ENCODE measurements around the gene PEF1. TPM values are rescaled to one million over a fixed set of nuclear protein-coding genes. Genes with fewer than 3 reads are reported as not detected.

PEF1 gene
- total and polyA plus RNA-seq, 2 experiments from 2014 or later, result 22.3 to 68.5 TPM

DNA sequence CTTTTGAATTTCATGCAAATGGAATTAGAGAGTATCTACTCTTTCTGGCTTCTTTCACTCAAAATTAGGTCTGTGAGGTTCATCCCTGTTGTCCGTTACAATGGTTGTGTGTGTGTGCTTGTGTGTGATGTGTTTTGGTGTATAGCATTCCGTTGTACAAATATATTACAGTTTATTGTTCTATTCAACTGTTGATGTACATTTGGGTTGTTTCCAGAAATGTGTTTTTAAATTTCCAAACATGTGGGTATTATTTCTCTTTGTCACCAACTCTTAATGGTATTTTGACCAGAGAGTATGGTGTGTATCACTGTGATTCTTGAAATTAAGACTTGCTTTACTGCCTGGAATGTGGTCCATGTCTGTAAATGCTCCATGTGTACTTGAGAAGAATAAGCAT, 44.0 kb downstream of the PEF1 start:
- Histone ChIP-seq H3K4me2 (no peak overlapping the region), H3K9me2 (ENCODE audit: insufficient read depth) (no peaks in the 10 kb centered on the region), H3K4me1 (ENCODE audit: insufficient read depth) (no peaks in the 10 kb centered on the region), H3K4me3 (no peak overlapping the region), H3F3A (replicated peaks; ENCODE audit: low read depth) (no peaks in the 10 kb centered on the region), H2AFZ (no peak overlapping the region), H3K27me3 (ENCODE audit: insufficient read depth) (no peaks in the 10 kb centered on the region), H3K79me2 (replicated peaks; ENCODE audit: insufficient read depth) (no peaks in the 10 kb centered on the region), H3K36me3 (ENCODE audit: insufficient read depth) (no peaks in the 10 kb centered on the region), H3K27ac (ENCODE audit: low read depth) (no peak overlapping the region), H4K20me1 (replicated peaks; ENCODE audit: insufficient read depth) (no peaks in the 10 kb centered on the region)
- H3K4me1 Mint-ChIP-seq, result no peaks in the 10 kb centered on the region
- ATAC-seq (no peak), DNase-seq (ENCODE audit: low spot score) (no peak)
- TF ChIP-seq, protein P1, sequence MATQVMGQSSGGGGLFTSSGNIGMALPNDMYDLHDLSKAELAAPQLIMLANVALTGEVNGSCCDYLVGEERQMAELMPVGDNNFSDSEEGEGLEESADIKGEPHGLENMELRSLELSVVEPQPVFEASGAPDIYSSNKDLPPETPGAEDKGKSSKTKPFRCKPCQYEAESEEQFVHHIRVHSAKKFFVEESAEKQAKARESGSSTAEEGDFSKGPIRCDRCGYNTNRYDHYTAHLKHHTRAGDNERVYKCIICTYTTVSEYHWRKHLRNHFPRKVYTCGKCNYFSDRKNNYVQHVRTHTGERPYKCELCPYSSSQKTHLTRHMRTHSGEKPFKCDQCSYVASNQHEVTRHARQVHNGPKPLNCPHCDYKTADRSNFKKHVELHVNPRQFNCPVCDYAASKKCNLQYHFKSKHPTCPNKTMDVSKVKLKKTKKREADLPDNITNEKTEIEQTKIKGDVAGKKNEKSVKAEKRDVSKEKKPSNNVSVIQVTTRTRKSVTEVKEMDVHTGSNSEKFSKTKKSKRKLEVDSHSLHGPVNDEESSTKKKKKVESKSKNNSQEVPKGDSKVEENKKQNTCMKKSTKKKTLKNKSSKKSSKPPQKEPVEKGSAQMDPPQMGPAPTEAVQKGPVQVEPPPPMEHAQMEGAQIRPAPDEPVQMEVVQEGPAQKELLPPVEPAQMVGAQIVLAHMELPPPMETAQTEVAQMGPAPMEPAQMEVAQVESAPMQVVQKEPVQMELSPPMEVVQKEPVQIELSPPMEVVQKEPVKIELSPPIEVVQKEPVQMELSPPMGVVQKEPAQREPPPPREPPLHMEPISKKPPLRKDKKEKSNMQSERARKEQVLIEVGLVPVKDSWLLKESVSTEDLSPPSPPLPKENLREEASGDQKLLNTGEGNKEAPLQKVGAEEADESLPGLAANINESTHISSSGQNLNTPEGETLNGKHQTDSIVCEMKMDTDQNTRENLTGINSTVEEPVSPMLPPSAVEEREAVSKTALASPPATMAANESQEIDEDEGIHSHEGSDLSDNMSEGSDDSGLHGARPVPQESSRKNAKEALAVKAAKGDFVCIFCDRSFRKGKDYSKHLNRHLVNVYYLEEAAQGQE (IDR thresholded peaks at IDR 0.05; ENCODE audit: unreplicated experiment), result no peak
- TF ChIP-seq JUNB (IDR thresholded peaks at IDR 0.05; ENCODE audit: unreplicated experiment), result no peak
- no peak for TF ChIP-seq STAT1 (IDR thresholded peaks at IDR 0.05; ENCODE audit: unreplicated experiment)
- TF ChIP-seq NANOG (IDR thresholded peaks at IDR 0.05; ENCODE audit: borderline replicate concordance), result no peak
- TF ChIP-seq ZNF114 (CRISPR knock-in tag; IDR thresholded peaks at IDR 0.05), result no peak
- no peak for TF ChIP-seq EZH2 (IDR thresholded peaks at IDR 0.05; ENCODE audit: low read depth, unreplicated experiment)
- TF ChIP-seq, protein P2, sequence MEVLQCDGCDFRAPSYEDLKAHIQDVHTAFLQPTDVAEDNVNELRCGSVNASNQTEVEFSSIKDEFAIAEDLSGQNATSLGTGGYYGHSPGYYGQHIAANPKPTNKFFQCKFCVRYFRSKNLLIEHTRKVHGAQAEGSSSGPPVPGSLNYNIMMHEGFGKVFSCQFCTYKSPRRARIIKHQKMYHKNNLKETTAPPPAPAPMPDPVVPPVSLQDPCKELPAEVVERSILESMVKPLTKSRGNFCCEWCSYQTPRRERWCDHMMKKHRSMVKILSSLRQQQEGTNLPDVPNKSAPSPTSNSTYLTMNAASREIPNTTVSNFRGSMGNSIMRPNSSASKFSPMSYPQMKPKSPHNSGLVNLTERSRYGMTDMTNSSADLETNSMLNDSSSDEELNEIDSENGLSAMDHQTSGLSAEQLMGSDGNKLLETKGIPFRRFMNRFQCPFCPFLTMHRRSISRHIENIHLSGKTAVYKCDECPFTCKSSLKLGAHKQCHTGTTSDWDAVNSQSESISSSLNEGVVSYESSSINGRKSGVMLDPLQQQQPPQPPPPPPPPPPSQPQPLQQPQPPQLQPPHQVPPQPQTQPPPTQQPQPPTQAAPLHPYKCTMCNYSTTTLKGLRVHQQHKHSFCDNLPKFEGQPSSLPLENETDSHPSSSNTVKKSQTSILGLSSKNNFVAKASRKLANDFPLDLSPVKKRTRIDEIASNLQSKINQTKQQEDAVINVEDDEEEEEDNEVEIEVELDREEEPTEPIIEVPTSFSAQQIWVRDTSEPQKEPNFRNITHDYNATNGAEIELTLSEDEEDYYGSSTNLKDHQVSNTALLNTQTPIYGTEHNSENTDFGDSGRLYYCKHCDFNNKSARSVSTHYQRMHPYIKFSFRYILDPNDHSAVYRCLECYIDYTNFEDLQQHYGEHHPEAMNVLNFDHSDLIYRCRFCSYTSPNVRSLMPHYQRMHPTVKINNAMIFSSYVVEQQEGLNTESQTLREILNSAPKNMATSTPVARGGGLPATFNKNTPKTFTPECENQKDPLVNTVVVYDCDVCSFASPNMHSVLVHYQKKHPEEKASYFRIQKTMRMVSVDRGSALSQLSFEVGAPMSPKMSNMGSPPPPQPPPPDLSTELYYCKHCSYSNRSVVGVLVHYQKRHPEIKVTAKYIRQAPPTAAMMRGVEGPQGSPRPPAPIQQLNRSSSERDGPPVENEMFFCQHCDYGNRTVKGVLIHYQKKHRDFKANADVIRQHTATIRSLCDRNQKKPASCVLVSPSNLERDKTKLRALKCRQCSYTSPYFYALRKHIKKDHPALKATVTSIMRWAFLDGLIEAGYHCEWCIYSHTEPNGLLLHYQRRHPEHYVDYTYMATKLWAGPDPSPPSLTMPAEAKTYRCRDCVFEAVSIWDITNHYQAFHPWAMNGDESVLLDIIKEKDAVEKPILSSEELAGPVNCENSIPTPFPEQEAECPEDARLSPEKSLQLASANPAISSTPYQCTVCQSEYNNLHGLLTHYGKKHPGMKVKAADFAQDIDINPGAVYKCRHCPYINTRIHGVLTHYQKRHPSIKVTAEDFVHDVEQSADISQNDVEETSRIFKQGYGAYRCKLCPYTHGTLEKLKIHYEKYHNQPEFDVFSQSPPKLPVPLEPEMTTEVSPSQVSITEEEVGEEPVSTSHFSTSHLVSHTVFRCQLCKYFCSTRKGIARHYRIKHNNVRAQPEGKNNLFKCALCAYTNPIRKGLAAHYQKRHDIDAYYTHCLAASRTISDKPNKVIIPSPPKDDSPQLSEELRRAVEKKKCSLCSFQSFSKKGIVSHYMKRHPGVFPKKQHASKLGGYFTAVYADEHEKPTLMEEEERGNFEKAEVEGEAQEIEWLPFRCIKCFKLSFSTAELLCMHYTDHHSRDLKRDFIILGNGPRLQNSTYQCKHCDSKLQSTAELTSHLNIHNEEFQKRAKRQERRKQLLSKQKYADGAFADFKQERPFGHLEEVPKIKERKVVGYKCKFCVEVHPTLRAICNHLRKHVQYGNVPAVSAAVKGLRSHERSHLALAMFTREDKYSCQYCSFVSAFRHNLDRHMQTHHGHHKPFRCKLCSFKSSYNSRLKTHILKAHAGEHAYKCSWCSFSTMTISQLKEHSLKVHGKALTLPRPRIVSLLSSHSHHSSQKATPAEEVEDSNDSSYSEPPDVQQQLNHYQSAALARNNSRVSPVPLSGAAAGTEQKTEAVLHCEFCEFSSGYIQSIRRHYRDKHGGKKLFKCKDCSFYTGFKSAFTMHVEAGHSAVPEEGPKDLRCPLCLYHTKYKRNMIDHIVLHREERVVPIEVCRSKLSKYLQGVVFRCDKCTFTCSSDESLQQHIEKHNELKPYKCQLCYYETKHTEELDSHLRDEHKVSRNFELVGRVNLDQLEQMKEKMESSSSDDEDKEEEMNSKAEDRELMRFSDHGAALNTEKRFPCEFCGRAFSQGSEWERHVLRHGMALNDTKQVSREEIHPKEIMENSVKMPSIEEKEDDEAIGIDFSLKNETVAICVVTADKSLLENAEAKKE (CRISPR knock-in tag; IDR thresholded peaks at IDR 0.05), result no peak
- TF ChIP-seq POLR2AphosphoS5 (IDR thresholded peaks at IDR 0.05; ENCODE audit: low read depth), result no peak
- TF ChIP-seq, protein P3, sequence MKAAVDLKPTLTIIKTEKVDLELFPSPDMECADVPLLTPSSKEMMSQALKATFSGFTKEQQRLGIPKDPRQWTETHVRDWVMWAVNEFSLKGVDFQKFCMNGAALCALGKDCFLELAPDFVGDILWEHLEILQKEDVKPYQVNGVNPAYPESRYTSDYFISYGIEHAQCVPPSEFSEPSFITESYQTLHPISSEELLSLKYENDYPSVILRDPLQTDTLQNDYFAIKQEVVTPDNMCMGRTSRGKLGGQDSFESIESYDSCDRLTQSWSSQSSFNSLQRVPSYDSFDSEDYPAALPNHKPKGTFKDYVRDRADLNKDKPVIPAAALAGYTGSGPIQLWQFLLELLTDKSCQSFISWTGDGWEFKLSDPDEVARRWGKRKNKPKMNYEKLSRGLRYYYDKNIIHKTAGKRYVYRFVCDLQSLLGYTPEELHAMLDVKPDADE (IDR thresholded peaks at IDR 0.05), result no peak
- no peak for TF ChIP-seq CREB1 (CRISPR knock-in tag; IDR thresholded peaks at IDR 0.05; ENCODE audit: low read depth)
- no peak for TF ChIP-seq ZNF331 (CRISPR knock-in tag; IDR thresholded peaks at IDR 0.05; ENCODE audit: low read depth)
- TF ChIP-seq, protein P4, sequence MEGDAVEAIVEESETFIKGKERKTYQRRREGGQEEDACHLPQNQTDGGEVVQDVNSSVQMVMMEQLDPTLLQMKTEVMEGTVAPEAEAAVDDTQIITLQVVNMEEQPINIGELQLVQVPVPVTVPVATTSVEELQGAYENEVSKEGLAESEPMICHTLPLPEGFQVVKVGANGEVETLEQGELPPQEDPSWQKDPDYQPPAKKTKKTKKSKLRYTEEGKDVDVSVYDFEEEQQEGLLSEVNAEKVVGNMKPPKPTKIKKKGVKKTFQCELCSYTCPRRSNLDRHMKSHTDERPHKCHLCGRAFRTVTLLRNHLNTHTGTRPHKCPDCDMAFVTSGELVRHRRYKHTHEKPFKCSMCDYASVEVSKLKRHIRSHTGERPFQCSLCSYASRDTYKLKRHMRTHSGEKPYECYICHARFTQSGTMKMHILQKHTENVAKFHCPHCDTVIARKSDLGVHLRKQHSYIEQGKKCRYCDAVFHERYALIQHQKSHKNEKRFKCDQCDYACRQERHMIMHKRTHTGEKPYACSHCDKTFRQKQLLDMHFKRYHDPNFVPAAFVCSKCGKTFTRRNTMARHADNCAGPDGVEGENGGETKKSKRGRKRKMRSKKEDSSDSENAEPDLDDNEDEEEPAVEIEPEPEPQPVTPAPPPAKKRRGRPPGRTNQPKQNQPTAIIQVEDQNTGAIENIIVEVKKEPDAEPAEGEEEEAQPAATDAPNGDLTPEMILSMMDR (conservative IDR thresholded peaks at IDR 0.05; ENCODE audit: low read depth in 2 of 2), result no peak
- TF ChIP-seq EZH2phosphoT487 (IDR thresholded peaks at IDR 0.05; ENCODE audit: unreplicated experiment), result no peak
- no peaks in the 10 kb centered on the region for H3K36me3 Mint-ChIP-seq (ENCODE audit: low read depth)
- no peaks in the 10 kb centered on the region for H3K9me3 Mint-ChIP-seq
- H3K27ac Mint-ChIP-seq, result no peak overlapping the region
- H3K27me3 Mint-ChIP-seq (ENCODE audit: insufficient read depth, low read depth, poor library complexity), result peaks cover 3% of the 10 kb centered on the region
- no peak overlapping the region for H3K4me3 Mint-ChIP-seq

Data from GM23338 (cell line).